Measurements from ENCODE around the gene NEK2. TPM values are rescaled to one million over a fixed set of nuclear protein-coding genes. Genes with fewer than 3 reads are reported as not detected.

Gene NEK2
- total and polyA plus RNA-seq, 2 of the 13 experiments (the other 11 are each of a cell fraction or from before 2014, with no cell fraction given): 10.9 to 40.8 TPM

DNA sequence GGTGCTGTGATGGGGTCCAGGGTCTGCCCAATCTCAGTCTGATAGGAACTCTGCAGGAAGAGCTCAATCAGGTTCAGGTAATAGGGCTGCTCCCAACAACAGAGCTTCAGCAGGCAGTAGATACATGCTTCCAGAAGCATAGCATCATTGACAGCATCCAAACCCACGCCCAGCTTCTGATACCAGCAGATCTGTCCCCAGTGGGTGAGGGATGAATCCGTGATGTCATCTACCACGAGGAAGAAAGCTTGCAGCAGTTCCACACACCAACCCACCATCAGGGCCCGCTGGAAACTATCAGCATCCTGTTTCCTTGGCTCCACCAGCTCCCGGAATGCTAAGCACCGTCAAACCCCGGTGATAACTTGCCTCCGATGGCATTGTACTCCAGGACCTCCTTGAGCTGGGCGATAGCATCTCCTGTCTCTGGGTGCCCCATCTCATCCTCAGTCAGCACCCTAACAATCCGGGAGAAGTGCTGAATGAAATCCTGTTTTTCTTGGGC is 14.7 kb downstream of the NEK2 start:
- H2AFZ ChIP-seq (ENCODE audit: low read length): no peak overlapping the region
- in situ Hi-C loops (cut with HindIII; ENCODE audit: extremely low pct_ligation_motif_present, low pct_unique_long_range_greater_than_20kb): no loop called here
- H3K27me3 ChIP-seq (ENCODE audit: control insufficient read depth in 1 of 2, insufficient read depth in 2 of 2, low read length in 2 of 2): no peaks in the 10 kb centered on the region
- peaks cover 2 to 16% of the 10 kb centered on the region in 2 experiments; a peak in 3 of 5 replicates for H3K36me3 ChIP-seq (replicated peaks in 1 of 2; ENCODE audit: control insufficient read depth in 1 of 2, insufficient read depth in 2 of 2, low read length in 2 of 2)
- no peaks in the 10 kb centered on the region for H3K9me3 ChIP-seq (ENCODE audit: low read length)
- no peaks in the 10 kb centered on the region for H3K79me2 ChIP-seq (ENCODE audit: insufficient read depth, low read length)
- no peak overlapping the region for H3K27ac ChIP-seq (ENCODE audit: extremely low read length, insufficient read depth, low read length)
- BruUV-seq (replicated peaks): no TSS peak
- no peak for DNase-seq (ENCODE audit: low spot score)
- ChIA-PET POLR2A (no interaction called here), CTCF (ENCODE audit: low intra/inter-chr PET ratio, low total read pairs) (no interaction called here)
- H4K20me1 ChIP-seq (ENCODE audit: insufficient read depth, low read length): no peaks in the 10 kb centered on the region
- WGBS (ENCODE audit: low lambda C conversion rate): 94% methylated on average over 6 of the region's 10 CpGs
- ATAC-seq: no peak
- peaks cover 17% of the 10 kb centered on the region for H3K4me1 ChIP-seq (ENCODE audit: insufficient read depth, low read length)
- no peak for FAIRE-seq
- H3K4me2 ChIP-seq (ENCODE audit: low read depth, low read length): no peak overlapping the region
- intact Hi-C loops (cut with micrococcal nuclease; ENCODE audit: unreplicated experiment): no loop called here
- no peak overlapping the region for H3K4me3 ChIP-seq (replicated peaks in 1 of 3; ENCODE audit: insufficient read depth in 1 of 3, low read depth in 2 of 3, low read length in 3 of 3)
- H3K9ac ChIP-seq (ENCODE audit: insufficient read depth, low read depth, low read length): no peak overlapping the region
- TF ChIP-seq, protein P1, sequence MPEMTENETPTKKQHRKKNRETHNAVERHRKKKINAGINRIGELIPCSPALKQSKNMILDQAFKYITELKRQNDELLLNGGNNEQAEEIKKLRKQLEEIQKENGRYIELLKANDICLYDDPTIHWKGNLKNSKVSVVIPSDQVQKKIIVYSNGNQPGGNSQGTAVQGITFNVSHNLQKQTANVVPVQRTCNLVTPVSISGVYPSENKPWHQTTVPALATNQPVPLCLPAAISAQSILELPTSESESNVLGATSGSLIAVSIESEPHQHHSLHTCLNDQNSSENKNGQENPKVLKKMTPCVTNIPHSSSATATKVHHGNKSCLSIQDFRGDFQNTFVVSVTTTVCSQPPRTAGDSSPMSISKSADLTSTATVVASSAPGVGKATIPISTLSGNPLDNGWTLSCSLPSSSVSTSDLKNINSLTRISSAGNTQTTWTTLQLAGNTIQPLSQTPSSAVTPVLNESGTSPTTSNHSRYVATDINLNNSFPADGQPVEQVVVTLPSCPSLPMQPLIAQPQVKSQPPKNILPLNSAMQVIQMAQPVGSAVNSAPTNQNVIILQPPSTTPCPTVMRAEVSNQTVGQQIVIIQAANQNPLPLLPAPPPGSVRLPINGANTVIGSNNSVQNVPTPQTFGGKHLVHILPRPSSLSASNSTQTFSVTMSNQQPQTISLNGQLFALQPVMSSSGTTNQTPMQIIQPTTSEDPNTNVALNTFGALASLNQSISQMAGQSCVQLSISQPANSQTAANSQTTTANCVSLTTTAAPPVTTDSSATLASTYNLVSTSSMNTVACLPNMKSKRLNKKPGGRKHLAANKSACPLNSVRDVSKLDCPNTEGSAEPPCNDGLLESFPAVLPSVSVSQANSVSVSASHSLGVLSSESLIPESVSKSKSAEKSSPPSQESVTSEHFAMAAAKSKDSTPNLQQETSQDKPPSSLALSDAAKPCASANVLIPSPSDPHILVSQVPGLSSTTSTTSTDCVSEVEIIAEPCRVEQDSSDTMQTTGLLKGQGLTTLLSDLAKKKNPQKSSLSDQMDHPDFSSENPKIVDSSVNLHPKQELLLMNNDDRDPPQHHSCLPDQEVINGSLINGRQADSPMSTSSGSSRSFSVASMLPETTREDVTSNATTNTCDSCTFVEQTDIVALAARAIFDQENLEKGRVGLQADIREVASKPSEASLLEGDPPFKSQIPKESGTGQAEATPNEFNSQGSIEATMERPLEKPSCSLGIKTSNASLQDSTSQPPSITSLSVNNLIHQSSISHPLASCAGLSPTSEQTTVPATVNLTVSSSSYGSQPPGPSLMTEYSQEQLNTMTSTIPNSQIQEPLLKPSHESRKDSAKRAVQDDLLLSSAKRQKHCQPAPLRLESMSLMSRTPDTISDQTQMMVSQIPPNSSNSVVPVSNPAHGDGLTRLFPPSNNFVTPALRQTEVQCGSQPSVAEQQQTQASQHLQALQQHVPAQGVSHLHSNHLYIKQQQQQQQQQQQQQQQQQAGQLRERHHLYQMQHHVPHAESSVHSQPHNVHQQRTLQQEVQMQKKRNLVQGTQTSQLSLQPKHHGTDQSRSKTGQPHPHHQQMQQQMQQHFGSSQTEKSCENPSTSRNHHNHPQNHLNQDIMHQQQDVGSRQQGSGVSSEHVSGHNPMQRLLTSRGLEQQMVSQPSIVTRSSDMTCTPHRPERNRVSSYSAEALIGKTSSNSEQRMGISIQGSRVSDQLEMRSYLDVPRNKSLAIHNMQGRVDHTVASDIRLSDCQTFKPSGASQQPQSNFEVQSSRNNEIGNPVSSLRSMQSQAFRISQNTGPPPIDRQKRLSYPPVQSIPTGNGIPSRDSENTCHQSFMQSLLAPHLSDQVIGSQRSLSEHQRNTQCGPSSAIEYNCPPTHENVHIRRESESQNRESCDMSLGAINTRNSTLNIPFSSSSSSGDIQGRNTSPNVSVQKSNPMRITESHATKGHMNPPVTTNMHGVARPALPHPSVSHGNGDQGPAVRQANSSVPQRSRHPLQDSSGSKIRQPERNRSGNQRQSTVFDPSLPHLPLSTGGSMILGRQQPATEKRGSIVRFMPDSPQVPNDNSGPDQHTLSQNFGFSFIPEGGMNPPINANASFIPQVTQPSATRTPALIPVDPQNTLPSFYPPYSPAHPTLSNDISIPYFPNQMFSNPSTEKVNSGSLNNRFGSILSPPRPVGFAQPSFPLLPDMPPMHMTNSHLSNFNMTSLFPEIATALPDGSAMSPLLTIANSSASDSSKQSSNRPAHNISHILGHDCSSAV (CRISPR knock-in tag; IDR thresholded peaks at IDR 0.05; ENCODE audit: borderline replicate concordance): no peak
- TF ChIP-seq NFRKB (IDR thresholded peaks at IDR 0.05) (no peak), CREM (IDR thresholded peaks at IDR 0.05) (no peak), CREM (CRISPR knock-in tag; IDR thresholded peaks at IDR 0.05) (no peak), ARHGAP35 (CRISPR knock-in tag; IDR thresholded peaks at IDR 0.05; ENCODE audit: borderline replicate concordance) (no peak), POGZ (CRISPR knock-in tag; IDR thresholded peaks at IDR 0.05) (no peak)
- TF ChIP-seq, protein P2, sequence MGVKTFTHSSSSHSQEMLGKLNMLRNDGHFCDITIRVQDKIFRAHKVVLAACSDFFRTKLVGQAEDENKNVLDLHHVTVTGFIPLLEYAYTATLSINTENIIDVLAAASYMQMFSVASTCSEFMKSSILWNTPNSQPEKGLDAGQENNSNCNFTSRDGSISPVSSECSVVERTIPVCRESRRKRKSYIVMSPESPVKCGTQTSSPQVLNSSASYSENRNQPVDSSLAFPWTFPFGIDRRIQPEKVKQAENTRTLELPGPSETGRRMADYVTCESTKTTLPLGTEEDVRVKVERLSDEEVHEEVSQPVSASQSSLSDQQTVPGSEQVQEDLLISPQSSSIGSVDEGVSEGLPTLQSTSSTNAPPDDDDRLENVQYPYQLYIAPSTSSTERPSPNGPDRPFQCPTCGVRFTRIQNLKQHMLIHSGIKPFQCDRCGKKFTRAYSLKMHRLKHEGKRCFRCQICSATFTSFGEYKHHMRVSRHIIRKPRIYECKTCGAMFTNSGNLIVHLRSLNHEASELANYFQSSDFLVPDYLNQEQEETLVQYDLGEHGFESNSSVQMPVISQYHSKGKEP (CRISPR knock-in tag; IDR thresholded peaks at IDR 0.05): no peak
- TF ChIP-seq, protein P3, sequence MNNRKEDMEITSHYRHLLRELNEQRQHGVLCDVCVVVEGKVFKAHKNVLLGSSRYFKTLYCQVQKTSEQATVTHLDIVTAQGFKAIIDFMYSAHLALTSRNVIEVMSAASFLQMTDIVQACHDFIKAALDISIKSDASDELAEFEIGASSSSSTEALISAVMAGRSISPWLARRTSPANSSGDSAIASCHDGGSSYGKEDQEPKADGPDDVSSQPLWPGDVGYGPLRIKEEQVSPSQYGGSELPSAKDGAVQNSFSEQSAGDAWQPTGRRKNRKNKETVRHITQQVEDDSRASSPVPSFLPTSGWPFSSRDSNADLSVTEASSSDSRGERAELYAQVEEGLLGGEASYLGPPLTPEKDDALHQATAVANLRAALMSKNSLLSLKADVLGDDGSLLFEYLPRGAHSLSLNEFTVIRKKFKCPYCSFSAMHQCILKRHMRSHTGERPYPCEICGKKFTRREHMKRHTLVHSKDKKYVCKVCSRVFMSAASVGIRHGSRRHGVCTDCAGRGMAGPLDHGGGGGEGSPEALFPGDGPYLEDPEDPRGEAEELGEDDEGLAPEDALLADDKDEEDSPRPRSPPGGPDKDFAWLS (CRISPR knock-in tag; IDR thresholded peaks at IDR 0.05; ENCODE audit: borderline replicate concordance): no peak
- TF ChIP-seq, protein P4, sequence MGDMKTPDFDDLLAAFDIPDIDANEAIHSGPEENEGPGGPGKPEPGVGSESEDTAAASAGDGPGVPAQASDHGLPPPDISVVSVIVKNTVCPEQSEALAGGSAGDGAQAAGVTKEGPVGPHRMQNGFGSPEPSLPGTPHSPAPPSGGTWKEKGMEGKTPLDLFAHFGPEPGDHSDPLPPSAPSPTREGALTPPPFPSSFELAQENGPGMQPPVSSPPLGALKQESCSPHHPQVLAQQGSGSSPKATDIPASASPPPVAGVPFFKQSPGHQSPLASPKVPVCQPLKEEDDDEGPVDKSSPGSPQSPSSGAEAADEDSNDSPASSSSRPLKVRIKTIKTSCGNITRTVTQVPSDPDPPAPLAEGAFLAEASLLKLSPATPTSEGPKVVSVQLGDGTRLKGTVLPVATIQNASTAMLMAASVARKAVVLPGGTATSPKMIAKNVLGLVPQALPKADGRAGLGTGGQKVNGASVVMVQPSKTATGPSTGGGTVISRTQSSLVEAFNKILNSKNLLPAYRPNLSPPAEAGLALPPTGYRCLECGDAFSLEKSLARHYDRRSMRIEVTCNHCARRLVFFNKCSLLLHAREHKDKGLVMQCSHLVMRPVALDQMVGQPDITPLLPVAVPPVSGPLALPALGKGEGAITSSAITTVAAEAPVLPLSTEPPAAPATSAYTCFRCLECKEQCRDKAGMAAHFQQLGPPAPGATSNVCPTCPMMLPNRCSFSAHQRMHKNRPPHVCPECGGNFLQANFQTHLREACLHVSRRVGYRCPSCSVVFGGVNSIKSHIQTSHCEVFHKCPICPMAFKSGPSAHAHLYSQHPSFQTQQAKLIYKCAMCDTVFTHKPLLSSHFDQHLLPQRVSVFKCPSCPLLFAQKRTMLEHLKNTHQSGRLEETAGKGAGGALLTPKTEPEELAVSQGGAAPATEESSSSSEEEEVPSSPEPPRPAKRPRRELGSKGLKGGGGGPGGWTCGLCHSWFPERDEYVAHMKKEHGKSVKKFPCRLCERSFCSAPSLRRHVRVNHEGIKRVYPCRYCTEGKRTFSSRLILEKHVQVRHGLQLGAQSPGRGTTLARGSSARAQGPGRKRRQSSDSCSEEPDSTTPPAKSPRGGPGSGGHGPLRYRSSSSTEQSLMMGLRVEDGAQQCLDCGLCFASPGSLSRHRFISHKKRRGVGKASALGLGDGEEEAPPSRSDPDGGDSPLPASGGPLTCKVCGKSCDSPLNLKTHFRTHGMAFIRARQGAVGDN (CRISPR knock-in tag; IDR thresholded peaks at IDR 0.05): no peak

All from HepG2 (cell line).